GM12878 (cell line): ENCODE measurements around the gene FLVCR1. TPM values are rescaled to one million over a fixed set of nuclear protein-coding genes. Genes with fewer than 3 reads are reported as not detected.

ENCODE experiments used
- ATAC-seq: fragments of 200-7000 bp; cut with Tn5 transposase; 3 replicates; pipeline ENCODE4 v1.9.1; 2020; ENCODE audit warnings: mild to moderate bottlenecking, moderate library complexity
- BruUV-seq: library from RNA; stranded (reverse); fragments of 400-500 nt; replicated peaks from 2 replicates; lab custom pipeline; 2021; lab: Mats Ljungman, UMichigan
- CTCF ChIA-PET: fragments of 300-600 bp; sonication (Branson Sonifier 250); formaldehyde crosslinking; extraction: SDS; loops from one replicate; lab custom pipeline; 2021; ENCODE audit warnings: inconsistent platforms; lab: Yijun Ruan, JAX
- POLR2A ChIA-PET: fragments of 350-600 bp; formaldehyde crosslinking; extraction: SDS; loops from one replicate; lab custom pipeline; 2021; ENCODE audit warnings: inconsistent platforms; lab: Charles Lee
- RAD21 ChIA-PET: fragments of 300-600 bp; sonication (Branson Sonifier 250); formaldehyde crosslinking; loops from one replicate; lab custom pipeline; 2023; ENCODE audit warnings: antibody characterized with exemption; ENCODE audit not compliant: unreplicated experiment; lab: Charles Lee
- SMC1A ChIA-PET: fragments of 300-600 bp; sonication (Branson Sonifier 250); formaldehyde crosslinking; loops from one replicate; lab custom pipeline; 2023; ENCODE audit not compliant: unreplicated experiment, uncharacterized antibody; lab: Charles Lee
- DNase-seq: peaks from one replicate; pipeline ENCODE4 v3.0.0-alpha.2; 2011; ENCODE audit warnings: low read depth, low spot score
- FAIRE-seq: peaks from 3 replicates; lab custom pipeline; 2011; peaks lifted over from hg19 to GRCh38; lab: Jason Lieb, UNC
- H2AFZ ChIP-seq: 2 replicates; pipeline ENCODE4 v1.6.0; 2011; ENCODE audit warnings: low read depth, low read length, control low read depth; ENCODE audit not compliant: control insufficient read depth
- H3K27ac ChIP-seq: 2 replicates; pipeline ENCODE4 v1.5.1; 2011; ENCODE audit warnings: control low read depth; ENCODE audit not compliant: control insufficient read depth, insufficient read depth
- H3K27me3 ChIP-seq, 2 experiments: replicated peaks in 1 of 2; 2 replicates each; pipeline versions ENCODE4 v1.6.0 to v1.6.1; 2011; ENCODE audit warnings: low read length in 1 of 2; ENCODE audit not compliant: control insufficient read depth in 2 of 2, insufficient read depth in 2 of 2
- H3K36me3 ChIP-seq, 2 experiments: 2 replicates each; pipeline ENCODE4 v1.5.1; 2011; ENCODE audit warnings: low read length in 1 of 2; ENCODE audit not compliant: control insufficient read depth in 2 of 2, insufficient read depth in 2 of 2
- H3K4me1 ChIP-seq: 2 replicates; pipeline ENCODE4 v1.6.1; 2011; ENCODE audit warnings: mild to moderate bottlenecking, low read length, moderate library complexity, mixed read lengths; ENCODE audit not compliant: control insufficient read depth, insufficient read depth
- H3K4me2 ChIP-seq: 2 replicates; pipeline ENCODE4 v1.6.0; 2011; ENCODE audit warnings: control low read depth; ENCODE audit not compliant: control insufficient read depth, insufficient read depth
- H3K4me3 ChIP-seq: fragments of 200-600 bp; sonication (generic); 2 replicates; pipeline ENCODE4 v1.5.1; 2016
- H3K79me2 ChIP-seq: 2 replicates; pipeline ENCODE4 v1.6.0; 2011; ENCODE audit warnings: low read length; ENCODE audit not compliant: control insufficient read depth, insufficient read depth
- H3K9ac ChIP-seq: 2 replicates; pipeline ENCODE4 v1.8.0; 2011; ENCODE audit warnings: low read length, control low read depth, mixed read lengths; ENCODE audit not compliant: control insufficient read depth, insufficient read depth
- H3K9me3 ChIP-seq: replicated peaks from 3 replicates; pipeline ENCODE4 v1.5.1; 2011; ENCODE audit warnings: mild to moderate bottlenecking, low read length; ENCODE audit not compliant: control insufficient read depth, insufficient read depth
- H4K20me1 ChIP-seq: 2 replicates; pipeline ENCODE4 v1.6.0; 2011; ENCODE audit not compliant: control insufficient read depth, insufficient read depth
- FOXM1 ChIP-seq: IDR thresholded peaks from 2 replicates; pipeline ENCODE4 v1.6.1; 2012; ENCODE audit warnings: low read depth, mild to moderate bottlenecking, inconsistent platforms, low read length, moderate library complexity
- GATAD2B ChIP-seq: fragments of 450-650 bp; conservative IDR thresholded peaks from 2 replicates; pipeline ENCODE4 v1.6.1; 2017; ENCODE audit warnings: low read depth, mild to moderate bottlenecking, moderate library complexity
- HSF1 ChIP-seq: fragments of 150-350 bp; IDR thresholded peaks from 2 replicates; pipeline ENCODE4 v1.6.1; 2014; ENCODE audit warnings: mild to moderate bottlenecking, low read depth, low read length
- MEF2B ChIP-seq: fragments of 450-650 bp; IDR thresholded peaks from 2 replicates; pipeline ENCODE4 v1.6.1; 2018; ENCODE audit warnings: mild to moderate bottlenecking, moderate library complexity; ENCODE audit not compliant: partially characterized antibody, poor library complexity, severe bottlenecking
- MXI1 ChIP-seq: fragments of 150-350 bp; IDR thresholded peaks from 2 replicates; pipeline ENCODE4 v1.6.1; 2011; ENCODE audit warnings: low read depth, mild to moderate bottlenecking, inconsistent platforms, low read length, improper control_type of control experiment
- MYC ChIP-seq: IDR thresholded peaks from 2 replicates; pipeline ENCODE4 v1.6.1; 2011; ENCODE audit warnings: mild to moderate bottlenecking, low read length, moderate library complexity, inconsistent platforms; ENCODE audit not compliant: insufficient read depth, insufficient replicate concordance, insufficient read length, severe bottlenecking
- NFYA ChIP-seq: IDR thresholded peaks from 2 replicates; pipeline ENCODE4 v1.6.1; 2011; ENCODE audit warnings: low read depth, mild to moderate bottlenecking, low read length, improper control_type of control experiment, borderline replicate concordance
- RAD21 ChIP-seq: IDR thresholded peaks from 2 replicates; pipeline ENCODE4 v1.6.1; 2011; ENCODE audit warnings: mild to moderate bottlenecking, low read depth, low read length, moderate library complexity; ENCODE audit not compliant: insufficient read depth
- RB1 ChIP-seq: fragments of 450-650 bp; formaldehyde crosslinking; IDR thresholded peaks from 2 replicates; pipeline ENCODE4 v1.6.1; 2017; ENCODE audit warnings: mild to moderate bottlenecking, borderline replicate concordance
- SMAD1 ChIP-seq: fragments of 450-650 bp; IDR thresholded peaks from 2 replicates; pipeline ENCODE4 v1.6.1; 2018; ENCODE audit warnings: mild to moderate bottlenecking, low read depth; ENCODE audit not compliant: partially characterized antibody
- TAF1 ChIP-seq: IDR thresholded peaks from 2 replicates; pipeline ENCODE4 v1.6.1; 2011; ENCODE audit warnings: mild to moderate bottlenecking, low read depth, low read length, borderline replicate concordance
- WRNIP1 ChIP-seq: IDR thresholded peaks from 2 replicates; pipeline ENCODE4 v1.6.1; 2011; ENCODE audit warnings: low read depth, low read length, improper control_type of control experiment, borderline replicate concordance
- ZBED1 ChIP-seq: IDR thresholded peaks from 2 replicates; pipeline ENCODE4 v1.6.1; 2016; ENCODE audit warnings: borderline replicate concordance
- ZBTB11 ChIP-seq: fragments of 450-650 bp; formaldehyde crosslinking; IDR thresholded peaks from 2 replicates; pipeline ENCODE4 v1.5.0; 2022; ENCODE audit warnings: mild to moderate bottlenecking, missing genetic modification characterization
- ZZZ3 ChIP-seq: IDR thresholded peaks from 2 replicates; pipeline ENCODE4 v1.6.1; 2011; ENCODE audit warnings: low read depth; ENCODE audit not compliant: control insufficient read depth, insufficient read length
- WGBS: methylation state at CpG from one replicate; pipeline ENCODE4 v1.1.6; 2016; ENCODE audit warnings: low lambda C conversion rate; ENCODE audit not compliant: insufficient replicate concordance, insufficient coverage; ENCODE audit errors: missing lambda C conversion rate; 5-methylcytosine and 5-hydroxymethylcytosine counted together
- in situ Hi-C: fragments of 300-500 bp; cut with MboI; formaldehyde crosslinking; loops from 9 replicates; pipeline ENCODE4 v1.14.3; 2018; ENCODE audit warnings: mixed read lengths
- intact Hi-C: fragments of 100-400 bp; cut with micrococcal nuclease; formaldehyde crosslinking; loops from one replicate; pipeline ENCODE4 v1.14.2; 2022; ENCODE audit not compliant: unreplicated experiment
- polyA plus RNA-seq, 11 experiments: library from polyadenylated mRNA; depleted of rRNA in 4 of 11; unstranded in 6 of 11; stranded (reverse) in 5 of 11; fragments of >200 nt; fragmentation: Nextera tagmentation in 4 of 11; fragmentation: Illumina TruSeq in 1 of 11; extraction: Ambion mirVana in 4 of 11; extraction: Trizol in 1 of 11; gene quantifications; 1 replicate in 1 of 11; 2 replicates in 10 of 11; pipeline versions ENCODE4 v1.2.1 to v1.2.3, GENCODE V29; 2011 to 2016; ENCODE audit warnings: inconsistent platforms in 2 of 11, missing spikeins in 2 of 11, low read depth in 1 of 11
- total RNA-seq, 4 experiments: library from RNA; depleted of rRNA in 3 of 4; stranded (reverse); fragments of >200 nt in 3 of 4; fragmentation: Illumina TruSeq in 1 of 4; extraction: Trizol in 1 of 4; gene quantifications; 2 replicates each; pipeline versions ENCODE4 v1.2.1 to v1.2.3, GENCODE V29; 2013 to 2021

The FLVCR1 gene
- total and polyA plus RNA-seq, 10 of the 15 experiments (the other 5 are each of a cell fraction or from before 2014, with no cell fraction given), result 7.1 to 25.2 (median 17.6) TPM

GRCh38 chr1:212938846-212939245 is 80.8 kb downstream of the FLVCR1 start (continued):
- TF ChIP-seq RB1 (no peak), TAF1 (no peak)
- TF ChIP-seq, all 136 proteins: peak for 0

- Histone ChIP-seq H2AFZ (no peak overlapping the region), H3K4me2 (no peak overlapping the region), H3K4me1 (peaks cover 31% of the 10 kb centered on the region), H3K27me3 (no peaks in the 10 kb centered on the region), H3K9ac (no peak overlapping the region), H3K27ac (no peak overlapping the region), H3K4me3 (no peak overlapping the region), H3K36me3 (no peaks in the 10 kb centered on the region), H3K79me2 (no peaks in the 10 kb centered on the region), H4K20me1 (no peaks in the 10 kb centered on the region), H3K9me3 (no peaks in the 10 kb centered on the region)
- POLR2A ChIA-PET, result interaction anchor here (1.0 to 2.2 kb wide), 4 partner anchors 9 to 78 kb away, joined by 3 to 14 read pairs (median 8); partner anchors contain the start of gene VASH2
- ATAC-seq, result no peak
- FAIRE-seq, result no peak
- DNase-seq, result no peak
- in situ Hi-C loops, result no loop called here
- WGBS, result 96% methylated on average over 1 of the region's 1 CpG
- SMC1A ChIA-PET, result interaction anchor here (1.0 to 4.0 kb wide), 7 partner anchors 10 to 78 kb away, joined by 3 to 40 read pairs (median 4); partner anchors contain the start of gene VASH2
- no TSS peak for BruUV-seq
- CTCF ChIA-PET, result interaction anchor here (1.5 to 2.9 kb wide), 5 partner anchors 11 to 41 kb away, joined by 3 to 13 read pairs (median 6); no protein-coding TSS in a partner anchor
- intact Hi-C loops, result no loop called here
- RAD21 ChIA-PET, result interaction anchor here (0.9 kb wide), 1 partner anchor 344 kb away, joined by 3 read pairs; no protein-coding TSS in a partner anchor
- TF ChIP-seq FOXM1, result no peak
- TF ChIP-seq RB1, result no peak
- no peak for TF ChIP-seq MEF2B
- TF ChIP-seq WRNIP1, result no peak
- TF ChIP-seq MYC, result no peak
- TF ChIP-seq ZZZ3, result no peak
- TF ChIP-seq SMAD1, result no peak
- TF ChIP-seq RAD21, result no peak
- no peak for TF ChIP-seq NFYA
- no peak for TF ChIP-seq ZBTB11
- TF ChIP-seq ZBED1, result no peak
- no peak for TF ChIP-seq MXI1
- no peak for TF ChIP-seq TAF1
- TF ChIP-seq GATAD2B, result no peak
- no peak for TF ChIP-seq HSF1
Measured at GRCh38 chr1:212941452-212941851, 83.4 kb downstream of the FLVCR1 start.
